Measurements from ENCODE around the gene OR10G2.
"Not testable (repeated sequence)": the region's sequence is repeated elsewhere in the genome, so short reads cannot be mapped to it uniquely, and the experiment has no call there.

GRCh38 chr14:21602181-21602580 lies 32.6 kb downstream of the OR10G2 start:
- TF ChIP-seq CTCF (conservative IDR thresholded peaks at IDR 0.05); ZFX (IDR thresholded peaks at IDR 0.05): not testable (repeated sequence)

Measured in C4-2B (cell line).